K562 (cell line): Measurements from ENCODE around the gene IL10RB.

Experiments used
- BRD9 ChIP-seq: fragments of 450-650 bp; IDR thresholded peaks from 2 replicates; pipeline ENCODE4 v1.6.1; 2018; ENCODE audit warnings: low read depth; ENCODE audit not compliant: partially characterized antibody
- CTCF ChIP-seq, 3 experiments: IDR thresholded peaks in 2 of 3; conservative IDR thresholded peaks in 1 of 3; 2 replicates each; pipeline ENCODE4 v1.5.1; 2011 to 2012; ENCODE audit warnings: low read length in 3 of 3, mild to moderate bottlenecking in 3 of 3, control low read depth in 2 of 3, improper control_type of control experiment in 1 of 3, inconsistent platforms in 1 of 3, low read depth in 1 of 3, mixed read lengths in 1 of 3, moderate library complexity in 1 of 3; ENCODE audit not compliant: insufficient read depth in 2 of 3
- E2F5 ChIP-seq: sonication (generic); formaldehyde crosslinking; IDR thresholded peaks from 2 replicates; pipeline ENCODE4 v1.8.0; 2022; ENCODE audit warnings: mild to moderate bottlenecking, missing genetic modification reagents
- EZH2 ChIP-seq: IDR thresholded peaks from 2 replicates; pipeline ENCODE4 v1.6.1; 2012; ENCODE audit warnings: low read depth, mild to moderate bottlenecking, inconsistent platforms, low read length, borderline replicate concordance
- NFATC3 ChIP-seq: fragments of 450-650 bp; IDR thresholded peaks from 2 replicates; pipeline ENCODE4 v1.6.1; 2017; ENCODE audit warnings: mild to moderate bottlenecking
- NR2C2 ChIP-seq, 2 experiments: fragments of 200-800 bp in 1 of 2; sonication (Bioruptor generic) in 1 of 2; sonication (generic) in 1 of 2; formaldehyde crosslinking in 1 of 2; IDR thresholded peaks; 2 replicates each; pipeline versions ENCODE4 v1.6.1 to v1.8.0; 2016 to 2022; ENCODE audit warnings: mild to moderate bottlenecking in 1 of 2, missing compliant biosample characterization in 1 of 2, missing genetic modification characterization in 1 of 2, missing genetic modification reagents in 1 of 2
- NUFIP1 ChIP-seq: fragments of 450-650 bp; IDR thresholded peaks from 2 replicates; pipeline ENCODE4 v1.6.1; 2018; ENCODE audit not compliant: partially characterized antibody
- PATZ1 ChIP-seq: fragments of 250-450 bp; sonication (Bioruptor Pico); IDR thresholded peaks from 2 replicates; pipeline ENCODE4 v1.5.0; 2020; ENCODE audit warnings: mild to moderate bottlenecking, borderline replicate concordance
- SMARCC2 ChIP-seq: fragments of 450-650 bp; IDR thresholded peaks from 2 replicates; pipeline ENCODE4 v1.6.1; 2017; ENCODE audit warnings: antibody characterized with exemption, moderate library complexity, mild to moderate bottlenecking, low read depth
- ZNF133 ChIP-seq: fragments of 250-450 bp; sonication (Bioruptor Pico); IDR thresholded peaks from 2 replicates; pipeline ENCODE4 v1.4.0; 2020; ENCODE audit warnings: mild to moderate bottlenecking
- ZNF57 ChIP-seq: fragments of 450-650 bp; formaldehyde crosslinking; IDR thresholded peaks from 2 replicates; pipeline ENCODE4 v1.4.0; 2020; ENCODE audit warnings: mild to moderate bottlenecking, moderate library complexity
- ZNF707 ChIP-seq: fragments of 250-450 bp; sonication (Bioruptor Pico); conservative IDR thresholded peaks from 2 replicates; pipeline ENCODE4 v1.8.0; 2022; ENCODE audit warnings: inconsistent platforms, mild to moderate bottlenecking, moderate library complexity
- TF ChIP-seq, protein P1 (sequence below): fragments of 200-600 bp; sonication (generic); IDR thresholded peaks from one replicate; pipeline ENCODE4 v1.6.1; 2012; ENCODE audit warnings: mild to moderate bottlenecking, low read depth, low read length, inconsistent platforms
- TF ChIP-seq, protein P2 (sequence below): sonication (generic); formaldehyde crosslinking; IDR thresholded peaks from 2 replicates; pipeline ENCODE4 v1.9.0; 2022; ENCODE audit warnings: mild to moderate bottlenecking, missing genetic modification reagents

DNA sequence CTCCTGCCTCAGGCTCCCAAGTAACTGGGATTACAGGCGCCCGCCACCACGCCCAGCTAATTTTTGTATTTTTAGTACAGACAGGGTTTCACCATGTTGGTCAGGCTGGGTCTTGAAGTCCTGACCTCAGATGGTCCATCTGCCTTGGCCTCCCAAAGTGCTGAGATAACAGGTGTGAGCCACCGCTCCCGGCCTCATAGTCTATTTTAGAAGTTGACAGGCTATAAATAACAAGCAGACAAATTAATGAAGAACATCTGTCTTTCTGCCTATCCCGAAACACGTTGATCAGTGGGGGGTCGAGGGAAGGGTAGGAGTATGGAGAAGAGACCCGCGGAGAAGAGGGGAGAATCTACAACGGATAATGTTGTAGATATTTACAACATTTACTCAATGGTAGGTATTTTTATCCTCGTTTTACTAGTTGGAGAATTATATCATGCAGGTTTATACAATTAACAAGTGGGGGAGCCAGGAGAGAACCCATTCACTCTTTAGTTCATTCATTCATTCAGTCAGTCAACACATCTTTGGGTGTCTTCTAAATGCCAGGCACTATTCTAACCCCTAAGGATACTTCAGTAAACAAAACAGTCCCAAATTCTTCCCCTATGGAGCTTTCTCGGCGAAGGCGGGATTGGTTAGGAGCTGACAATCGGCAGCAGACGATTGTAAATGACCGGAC is 36.9 kb upstream of the IL10RB start:
- TF ChIP-seq PATZ1 (CRISPR knock-in tag): no peak
- TF ChIP-seq CTCF (IDR thresholded peaks at IDR 0.05 in 2 of 3, conservative IDR thresholded peaks at IDR 0.05 in 1 of 3; ENCODE audit: insufficient read depth in 2 of 3, low read depth in 1 of 3, low read length in 3 of 3): no peak
- no peak for TF ChIP-seq ZNF57 (CRISPR knock-in tag)
- TF ChIP-seq BRD9: no peak
- TF ChIP-seq EZH2: no peak
- TF ChIP-seq NR2C2 (CRISPR knock-in tag; IDR thresholded peaks at IDR 0.05): no peak
- TF ChIP-seq NR2C2 (tag; IDR thresholded peaks at IDR 0.05): no peak; the same call in 1 of the 2 replicates
- no peak for TF ChIP-seq NFATC3
- TF ChIP-seq ZNF133: no peak
- TF ChIP-seq, protein P1, sequence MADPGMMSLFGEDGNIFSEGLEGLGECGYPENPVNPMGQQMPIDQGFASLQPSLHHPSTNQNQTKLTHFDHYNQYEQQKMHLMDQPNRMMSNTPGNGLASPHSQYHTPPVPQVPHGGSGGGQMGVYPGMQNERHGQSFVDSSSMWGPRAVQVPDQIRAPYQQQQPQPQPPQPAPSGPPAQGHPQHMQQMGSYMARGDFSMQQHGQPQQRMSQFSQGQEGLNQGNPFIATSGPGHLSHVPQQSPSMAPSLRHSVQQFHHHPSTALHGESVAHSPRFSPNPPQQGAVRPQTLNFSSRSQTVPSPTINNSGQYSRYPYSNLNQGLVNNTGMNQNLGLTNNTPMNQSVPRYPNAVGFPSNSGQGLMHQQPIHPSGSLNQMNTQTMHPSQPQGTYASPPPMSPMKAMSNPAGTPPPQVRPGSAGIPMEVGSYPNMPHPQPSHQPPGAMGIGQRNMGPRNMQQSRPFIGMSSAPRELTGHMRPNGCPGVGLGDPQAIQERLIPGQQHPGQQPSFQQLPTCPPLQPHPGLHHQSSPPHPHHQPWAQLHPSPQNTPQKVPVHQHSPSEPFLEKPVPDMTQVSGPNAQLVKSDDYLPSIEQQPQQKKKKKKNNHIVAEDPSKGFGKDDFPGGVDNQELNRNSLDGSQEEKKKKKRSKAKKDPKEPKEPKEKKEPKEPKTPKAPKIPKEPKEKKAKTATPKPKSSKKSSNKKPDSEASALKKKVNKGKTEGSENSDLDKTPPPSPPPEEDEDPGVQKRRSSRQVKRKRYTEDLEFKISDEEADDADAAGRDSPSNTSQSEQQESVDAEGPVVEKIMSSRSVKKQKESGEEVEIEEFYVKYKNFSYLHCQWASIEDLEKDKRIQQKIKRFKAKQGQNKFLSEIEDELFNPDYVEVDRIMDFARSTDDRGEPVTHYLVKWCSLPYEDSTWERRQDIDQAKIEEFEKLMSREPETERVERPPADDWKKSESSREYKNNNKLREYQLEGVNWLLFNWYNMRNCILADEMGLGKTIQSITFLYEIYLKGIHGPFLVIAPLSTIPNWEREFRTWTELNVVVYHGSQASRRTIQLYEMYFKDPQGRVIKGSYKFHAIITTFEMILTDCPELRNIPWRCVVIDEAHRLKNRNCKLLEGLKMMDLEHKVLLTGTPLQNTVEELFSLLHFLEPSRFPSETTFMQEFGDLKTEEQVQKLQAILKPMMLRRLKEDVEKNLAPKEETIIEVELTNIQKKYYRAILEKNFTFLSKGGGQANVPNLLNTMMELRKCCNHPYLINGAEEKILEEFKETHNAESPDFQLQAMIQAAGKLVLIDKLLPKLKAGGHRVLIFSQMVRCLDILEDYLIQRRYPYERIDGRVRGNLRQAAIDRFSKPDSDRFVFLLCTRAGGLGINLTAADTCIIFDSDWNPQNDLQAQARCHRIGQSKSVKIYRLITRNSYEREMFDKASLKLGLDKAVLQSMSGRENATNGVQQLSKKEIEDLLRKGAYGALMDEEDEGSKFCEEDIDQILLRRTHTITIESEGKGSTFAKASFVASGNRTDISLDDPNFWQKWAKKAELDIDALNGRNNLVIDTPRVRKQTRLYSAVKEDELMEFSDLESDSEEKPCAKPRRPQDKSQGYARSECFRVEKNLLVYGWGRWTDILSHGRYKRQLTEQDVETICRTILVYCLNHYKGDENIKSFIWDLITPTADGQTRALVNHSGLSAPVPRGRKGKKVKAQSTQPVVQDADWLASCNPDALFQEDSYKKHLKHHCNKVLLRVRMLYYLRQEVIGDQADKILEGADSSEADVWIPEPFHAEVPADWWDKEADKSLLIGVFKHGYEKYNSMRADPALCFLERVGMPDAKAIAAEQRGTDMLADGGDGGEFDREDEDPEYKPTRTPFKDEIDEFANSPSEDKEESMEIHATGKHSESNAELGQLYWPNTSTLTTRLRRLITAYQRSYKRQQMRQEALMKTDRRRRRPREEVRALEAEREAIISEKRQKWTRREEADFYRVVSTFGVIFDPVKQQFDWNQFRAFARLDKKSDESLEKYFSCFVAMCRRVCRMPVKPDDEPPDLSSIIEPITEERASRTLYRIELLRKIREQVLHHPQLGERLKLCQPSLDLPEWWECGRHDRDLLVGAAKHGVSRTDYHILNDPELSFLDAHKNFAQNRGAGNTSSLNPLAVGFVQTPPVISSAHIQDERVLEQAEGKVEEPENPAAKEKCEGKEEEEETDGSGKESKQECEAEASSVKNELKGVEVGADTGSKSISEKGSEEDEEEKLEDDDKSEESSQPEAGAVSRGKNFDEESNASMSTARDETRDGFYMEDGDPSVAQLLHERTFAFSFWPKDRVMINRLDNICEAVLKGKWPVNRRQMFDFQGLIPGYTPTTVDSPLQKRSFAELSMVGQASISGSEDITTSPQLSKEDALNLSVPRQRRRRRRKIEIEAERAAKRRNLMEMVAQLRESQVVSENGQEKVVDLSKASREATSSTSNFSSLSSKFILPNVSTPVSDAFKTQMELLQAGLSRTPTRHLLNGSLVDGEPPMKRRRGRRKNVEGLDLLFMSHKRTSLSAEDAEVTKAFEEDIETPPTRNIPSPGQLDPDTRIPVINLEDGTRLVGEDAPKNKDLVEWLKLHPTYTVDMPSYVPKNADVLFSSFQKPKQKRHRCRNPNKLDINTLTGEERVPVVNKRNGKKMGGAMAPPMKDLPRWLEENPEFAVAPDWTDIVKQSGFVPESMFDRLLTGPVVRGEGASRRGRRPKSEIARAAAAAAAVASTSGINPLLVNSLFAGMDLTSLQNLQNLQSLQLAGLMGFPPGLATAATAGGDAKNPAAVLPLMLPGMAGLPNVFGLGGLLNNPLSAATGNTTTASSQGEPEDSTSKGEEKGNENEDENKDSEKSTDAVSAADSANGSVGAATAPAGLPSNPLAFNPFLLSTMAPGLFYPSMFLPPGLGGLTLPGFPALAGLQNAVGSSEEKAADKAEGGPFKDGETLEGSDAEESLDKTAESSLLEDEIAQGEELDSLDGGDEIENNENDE: no peak
- TF ChIP-seq ZNF707 (CRISPR knock-in tag): no peak
- no peak for TF ChIP-seq E2F5 (CRISPR knock-in tag)
- no peak for TF ChIP-seq SMARCC2
- TF ChIP-seq, protein P2, sequence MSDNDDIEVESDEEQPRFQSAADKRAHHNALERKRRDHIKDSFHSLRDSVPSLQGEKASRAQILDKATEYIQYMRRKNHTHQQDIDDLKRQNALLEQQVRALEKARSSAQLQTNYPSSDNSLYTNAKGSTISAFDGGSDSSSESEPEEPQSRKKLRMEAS (CRISPR knock-in tag): no peak
- no peak for TF ChIP-seq NUFIP1
